ENCODE results near the gene ABCF3. TPM values are rescaled to one million over a fixed set of nuclear protein-coding genes. Genes with fewer than 3 reads are reported as not detected.
A peak's percentile ranks its signal among the peaks of the same experiment; 100 is the strongest.

Gene ABCF3
- total RNA-seq, 1 experiment from 2014 or later: 27.4 TPM

- DNase-seq (ENCODE audit: low read depth): no peak
These were observed 856 bp downstream of the ABCF3 start for GRCh38 chr3:184186902-184187207.

- DNase-seq (ENCODE audit: low read depth): no peak
These were observed 2.1 kb downstream of the ABCF3 start for GRCh38 chr3:184188080-184188479.

GRCh38 chr3:184189421-184189820 is 3.4 kb downstream of the ABCF3 start:
- DNase-seq (ENCODE audit: low read depth): no peak

- no peak for DNase-seq (ENCODE audit: low read depth)
These were observed 6.9 kb downstream of the ABCF3 start for GRCh38 chr3:184192889-184193288.

- DNase-seq (ENCODE audit: low read depth): no peak
These were observed 8.1 kb downstream of the ABCF3 start for GRCh38 chr3:184193991-184194539.

- DNase-seq (ENCODE audit: low read depth): peak; percentile 18
These were observed 10.5 kb downstream of the ABCF3 start for GRCh38 chr3:184196536-184196935.

GRCh38 chr3:184198509-184198908 is 12.5 kb downstream of the ABCF3 start:
- no peak for DNase-seq (ENCODE audit: low read depth)

- DNase-seq (ENCODE audit: low read depth): no peak
These were observed 14.8 kb downstream of the ABCF3 start for GRCh38 chr3:184200825-184201224.

- no peak for DNase-seq (ENCODE audit: low read depth)
These were observed 17.5 kb downstream of the ABCF3 start for GRCh38 chr3:184203526-184203925.

- no peak for DNase-seq (ENCODE audit: low read depth)
These were observed 23.3 kb downstream of the ABCF3 start for GRCh38 chr3:184209146-184209923.

GRCh38 chr3:184211297-184211696 is 25.3 kb downstream of the ABCF3 start:
- no peak for DNase-seq (ENCODE audit: low read depth)

GRCh38 chr3:184211718-184212117 is 25.7 kb downstream of the ABCF3 start:
- no peak for DNase-seq (ENCODE audit: low read depth)

- DNase-seq (ENCODE audit: low read depth): no peak
These were observed 32.8 kb downstream of the ABCF3 start for GRCh38 chr3:184218814-184219213.

GRCh38 chr3:184222521-184222920 is 36.5 kb downstream of the ABCF3 start:
- no peak for DNase-seq (ENCODE audit: low read depth)

GRCh38 chr3:184223946-184224345 is 37.9 kb downstream of the ABCF3 start:
- DNase-seq (ENCODE audit: low read depth): no peak

GRCh38 chr3:184227481-184227935 is 41.5 kb downstream of the ABCF3 start:
- no peak for DNase-seq (ENCODE audit: low read depth)

- DNase-seq (ENCODE audit: low read depth): no peak
These were observed 42.6 kb downstream of the ABCF3 start for GRCh38 chr3:184228376-184229137.

GRCh38 chr3:184229394-184230080 is 43.5 kb downstream of the ABCF3 start, which contains the start of gene VWA5B2:
VWA5B2 (plus strand) TSS chr3:184229585; CDS start chr3:184230529, 944 bp downstream.
- DNase-seq (ENCODE audit: low read depth): peak; percentile 54

GRCh38 chr3:184230081-184230602 is 44.1 kb downstream of the ABCF3 start:
- no peak for DNase-seq (ENCODE audit: low read depth)

GRCh38 chr3:184230603-184231528 is 44.9 kb downstream of the ABCF3 start:
- no peak for DNase-seq (ENCODE audit: low read depth)

- no peak for DNase-seq (ENCODE audit: low read depth)
These were observed 45.7 kb downstream of the ABCF3 start for GRCh38 chr3:184231671-184232070.
